Endometrial microvascular endothelial cells (primary cell): ENCODE results near the gene GSX1. TPM values are rescaled to one million over a fixed set of nuclear protein-coding genes. Genes with fewer than 3 reads are reported as not detected.
"Not testable (repeated sequence)": the region's sequence is repeated elsewhere in the genome, so short reads cannot be mapped to it uniquely, and the experiment has no call there.

ENCODE experiments used
- in situ Hi-C: cut with HindIII; loops from 2 replicates; pipeline ENCODE4 v1.10.0; 2017; ENCODE audit warnings: low sequenced_read_pairs, low pct_unique_long_range_greater_than_20kb; ENCODE audit errors: inconsistent ontology term
- total RNA-seq: library from RNA; depleted of rRNA; stranded (reverse); fragments of >200 nt; gene quantifications from one replicate; pipeline ENCODE4 v1.2.3, GENCODE V29; 2015; ENCODE audit errors: inconsistent ontology term

Gene GSX1
- not detected for total RNA-seq

- in situ Hi-C loops = no loop called here
These were observed at the start of gene GSX1 for GRCh38 chr13:27792393-27793218. Gene GSX1 (plus strand): TSS chr13:27792483. CDS start chr13:27792691, 208 bp downstream.

DNA sequence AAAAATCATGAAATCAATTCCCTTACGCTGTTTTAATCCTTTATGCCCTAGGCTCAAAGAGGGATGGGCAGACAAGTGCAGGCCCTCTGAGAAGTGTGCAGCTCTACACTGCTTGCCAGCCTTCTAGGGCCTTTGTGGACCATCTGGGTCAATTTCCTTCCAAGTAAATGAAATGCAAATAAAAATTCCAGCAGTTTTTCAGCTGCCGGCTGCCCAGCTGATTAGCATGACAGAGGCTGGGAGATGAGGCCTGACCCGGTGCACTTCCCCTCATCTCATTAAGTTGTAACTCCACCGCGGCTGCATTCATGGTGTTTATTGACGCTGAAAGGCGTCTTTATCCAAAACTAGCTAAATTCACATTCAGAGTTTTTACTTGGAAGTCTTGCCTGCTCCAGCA is 47.5 kb upstream of the GSX1 start:
- in situ Hi-C loops = no loop called here

- in situ Hi-C loops = no loop called here
These were observed 47.0 kb upstream of the GSX1 start for GRCh38 chr13:27745301-27745700.

DNA sequence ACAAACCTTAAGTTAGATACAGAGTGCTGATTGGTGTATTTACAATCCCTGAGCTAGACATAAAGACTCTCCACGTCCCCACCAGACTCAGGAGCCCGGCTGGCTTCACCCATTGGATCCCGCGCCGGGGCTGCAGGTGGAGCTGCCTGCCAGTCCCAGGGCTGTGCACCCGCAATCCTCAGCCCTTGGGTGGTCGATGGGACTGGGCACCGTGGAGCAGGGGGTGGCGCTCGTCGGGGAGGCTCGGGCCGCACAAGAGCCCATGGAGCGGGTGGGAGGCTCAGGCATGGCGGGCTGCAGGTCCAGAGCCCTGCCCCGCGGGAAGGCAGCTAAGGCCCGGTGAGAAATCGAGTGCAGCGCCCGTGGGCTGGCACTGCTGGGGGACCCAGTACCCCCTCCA is 44.1 kb upstream of the GSX1 start:
- in situ Hi-C loops = not testable (repeated sequence)

- in situ Hi-C loops = no loop called here
These were observed 40.2 kb upstream of the GSX1 start for GRCh38 chr13:27751953-27752532.

GRCh38 chr13:27765650-27766049 is 26.6 kb upstream of the GSX1 start:
- in situ Hi-C loops = no loop called here

- in situ Hi-C loops = no loop called here
These were observed 21.5 kb upstream of the GSX1 start for GRCh38 chr13:27770809-27771208.

DNA sequence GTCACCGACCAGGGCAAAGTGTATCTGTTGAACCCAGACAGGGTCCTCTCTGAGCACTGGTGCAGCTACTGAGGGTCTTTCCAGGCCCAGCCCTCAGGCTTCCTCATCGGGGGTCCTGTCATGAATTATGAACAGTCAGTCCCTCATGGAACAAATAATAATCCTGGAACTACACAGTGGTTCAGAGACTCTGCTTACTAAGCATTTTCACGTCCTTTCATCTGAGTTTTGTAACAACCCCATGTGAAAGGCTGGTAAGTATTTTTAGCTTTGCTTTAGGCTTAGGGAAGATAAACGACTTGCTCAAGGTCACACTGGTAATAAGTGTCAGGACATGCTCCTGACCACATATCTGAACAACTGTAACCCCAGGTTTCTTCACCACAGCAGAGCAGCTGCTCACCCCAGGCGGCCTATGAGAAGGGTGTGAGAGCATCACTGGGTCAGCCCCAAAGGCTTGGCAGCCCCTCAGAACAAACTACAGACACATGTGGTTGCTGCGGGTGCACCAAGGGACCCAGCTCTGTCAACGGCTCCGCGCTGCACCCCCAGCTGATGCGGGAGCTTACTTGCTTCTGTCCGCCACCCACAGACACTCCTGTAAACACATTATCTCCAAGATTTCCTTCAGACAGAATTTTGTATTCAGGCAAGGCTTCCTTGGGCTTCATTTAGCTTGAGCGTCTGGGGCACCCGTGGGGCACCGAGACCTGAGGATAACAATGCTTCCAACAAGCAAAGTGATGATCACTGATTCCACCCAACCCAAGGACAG is 19.4 kb upstream of the GSX1 start:
- in situ Hi-C loops = no loop called here

DNA sequence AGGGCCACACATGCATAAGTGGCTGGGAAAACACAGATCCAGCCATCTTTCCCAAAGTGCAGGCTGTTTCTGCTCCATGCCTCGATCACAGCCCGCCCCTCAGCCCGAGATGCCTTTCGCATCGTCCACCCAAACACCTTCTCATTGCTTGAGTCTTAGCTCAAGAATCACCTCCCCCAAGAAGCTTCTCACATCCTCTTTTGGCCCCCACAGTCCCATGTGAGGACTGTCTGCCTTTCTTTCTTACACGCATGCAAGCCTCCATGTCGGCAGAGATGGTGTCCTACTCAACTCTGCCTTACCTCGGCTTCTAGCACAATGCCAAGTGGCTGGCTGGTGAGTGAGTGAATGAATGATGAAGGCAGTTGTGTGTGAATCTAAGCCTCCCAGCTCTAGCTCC is 18.1 kb upstream of the GSX1 start:
- in situ Hi-C loops = no loop called here

DNA sequence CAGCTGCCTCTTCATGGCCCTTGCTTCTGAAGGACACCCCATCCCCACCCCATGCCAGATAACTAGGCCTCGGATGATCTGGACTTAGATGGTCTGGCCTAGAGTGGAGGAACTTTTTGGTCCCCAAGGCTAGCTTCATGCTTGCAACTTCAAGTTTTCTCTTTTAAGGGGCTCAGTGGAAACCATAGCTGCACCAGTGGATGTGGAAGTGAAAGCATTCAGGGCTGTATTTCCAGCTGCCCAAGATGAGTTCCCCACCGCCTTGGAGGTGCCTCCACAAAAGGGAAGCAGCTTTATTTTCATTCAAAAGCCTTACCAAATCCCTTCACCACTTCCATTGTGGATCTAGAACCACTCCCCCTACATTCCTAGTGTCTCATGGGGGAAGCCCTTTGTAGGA is 17.6 kb upstream of the GSX1 start:
- in situ Hi-C loops = no loop called here

DNA sequence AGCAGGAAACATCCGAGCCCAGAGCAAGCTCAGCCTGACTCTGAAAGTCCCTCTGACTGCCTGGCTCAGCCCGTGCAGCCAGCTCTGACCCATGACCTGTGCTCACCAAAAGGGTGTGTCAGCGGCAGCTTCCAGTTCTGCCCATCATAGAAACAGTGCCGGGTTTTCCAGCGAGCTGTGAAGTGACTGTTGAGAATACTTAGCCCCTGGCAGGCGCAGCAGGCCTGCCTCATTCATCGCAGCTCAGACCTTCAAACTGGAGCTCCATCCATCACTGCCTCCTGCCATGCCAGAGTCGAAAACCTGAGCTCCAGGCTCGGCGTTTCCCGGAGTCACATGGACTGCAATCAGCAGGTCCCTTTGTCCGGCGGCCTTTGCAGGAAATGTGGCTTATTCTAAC is 16.3 kb upstream of the GSX1 start:
- in situ Hi-C loops = no loop called here

- in situ Hi-C loops = no loop called here
These were observed 10.1 kb upstream of the GSX1 start for GRCh38 chr13:27782151-27782550.

DNA sequence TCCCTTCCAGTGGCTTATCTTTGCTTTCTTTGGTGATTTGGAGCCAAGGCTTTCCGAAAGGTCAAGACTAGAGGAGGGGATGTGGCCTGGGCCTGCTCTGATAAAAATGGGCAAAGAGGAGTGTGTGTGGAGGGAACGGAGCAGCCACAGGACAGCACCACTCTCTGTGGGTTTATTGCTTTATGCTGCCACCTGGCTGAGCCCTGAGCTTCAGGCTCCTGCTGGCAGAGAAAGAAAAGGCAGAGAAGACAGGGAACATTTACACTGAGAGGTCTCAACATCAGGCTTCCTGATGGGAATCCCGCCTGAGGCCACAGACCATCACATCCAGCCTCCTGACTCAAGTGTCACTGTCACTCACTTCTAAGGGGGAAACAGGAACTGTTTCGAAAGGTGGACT is 9.2 kb upstream of the GSX1 start:
- in situ Hi-C loops = no loop called here

DNA sequence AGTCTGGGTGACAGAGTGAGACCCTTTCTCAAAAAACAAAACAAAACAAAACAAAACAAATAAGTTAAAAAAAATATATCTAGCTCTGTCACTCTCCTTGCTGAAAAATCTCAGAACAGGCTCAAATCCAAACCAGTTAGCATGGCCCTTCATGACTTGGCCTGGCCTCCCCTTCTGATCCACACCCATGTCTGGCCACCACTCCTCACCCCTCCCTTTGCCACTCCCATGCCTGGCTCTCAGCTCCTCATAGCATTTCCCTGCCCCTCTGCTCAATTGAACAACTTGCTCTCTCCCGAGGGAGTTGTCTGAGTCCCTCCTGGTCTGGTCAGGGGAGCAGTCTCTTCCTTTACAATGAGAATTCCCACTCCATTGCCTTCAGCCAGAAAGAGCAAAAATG is 4.0 kb upstream of the GSX1 start:
- in situ Hi-C loops = no loop called here

DNA sequence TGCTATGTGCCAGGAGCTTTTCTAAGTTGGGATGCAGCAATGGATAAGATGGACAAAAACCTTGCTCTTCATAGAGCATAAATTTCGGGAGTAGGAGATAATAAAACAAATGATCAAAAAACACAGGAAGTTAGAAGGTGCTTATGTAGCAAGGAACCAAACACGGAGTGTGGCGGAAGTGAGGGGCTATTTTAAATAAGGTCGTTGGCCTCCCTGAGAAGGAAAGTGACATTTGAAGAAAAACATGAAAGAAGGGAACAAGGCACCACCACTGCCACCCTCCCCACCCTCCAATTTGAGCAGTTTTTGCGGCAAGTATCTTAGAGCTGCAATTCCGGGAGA is 3.2 kb upstream of the GSX1 start:
- in situ Hi-C loops = no loop called here

- in situ Hi-C loops = no loop called here
These were observed 2.6 kb upstream of the GSX1 start for GRCh38 chr13:27789495-27790303.

DNA sequence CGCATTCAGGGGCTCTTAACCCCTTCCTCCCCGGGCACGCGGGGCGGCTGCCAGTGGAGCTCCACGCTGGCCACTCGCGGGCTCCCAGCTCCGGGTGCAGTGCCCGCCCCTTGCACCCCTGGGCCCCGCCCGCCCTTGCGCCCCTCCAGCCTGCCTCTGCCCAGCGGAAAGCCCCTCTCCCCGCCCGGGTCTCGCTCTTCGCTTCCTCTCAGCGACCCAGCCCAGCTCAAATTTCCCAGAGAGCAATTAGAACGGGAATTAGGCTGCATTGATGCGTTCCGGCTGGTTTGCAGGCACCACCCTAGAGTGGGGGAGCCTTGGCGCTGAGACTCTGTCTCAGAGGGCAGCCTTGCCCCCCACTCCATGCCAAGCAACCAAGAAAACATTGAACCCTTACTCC is 1.8 kb upstream of the GSX1 start:
- in situ Hi-C loops = no loop called here

DNA sequence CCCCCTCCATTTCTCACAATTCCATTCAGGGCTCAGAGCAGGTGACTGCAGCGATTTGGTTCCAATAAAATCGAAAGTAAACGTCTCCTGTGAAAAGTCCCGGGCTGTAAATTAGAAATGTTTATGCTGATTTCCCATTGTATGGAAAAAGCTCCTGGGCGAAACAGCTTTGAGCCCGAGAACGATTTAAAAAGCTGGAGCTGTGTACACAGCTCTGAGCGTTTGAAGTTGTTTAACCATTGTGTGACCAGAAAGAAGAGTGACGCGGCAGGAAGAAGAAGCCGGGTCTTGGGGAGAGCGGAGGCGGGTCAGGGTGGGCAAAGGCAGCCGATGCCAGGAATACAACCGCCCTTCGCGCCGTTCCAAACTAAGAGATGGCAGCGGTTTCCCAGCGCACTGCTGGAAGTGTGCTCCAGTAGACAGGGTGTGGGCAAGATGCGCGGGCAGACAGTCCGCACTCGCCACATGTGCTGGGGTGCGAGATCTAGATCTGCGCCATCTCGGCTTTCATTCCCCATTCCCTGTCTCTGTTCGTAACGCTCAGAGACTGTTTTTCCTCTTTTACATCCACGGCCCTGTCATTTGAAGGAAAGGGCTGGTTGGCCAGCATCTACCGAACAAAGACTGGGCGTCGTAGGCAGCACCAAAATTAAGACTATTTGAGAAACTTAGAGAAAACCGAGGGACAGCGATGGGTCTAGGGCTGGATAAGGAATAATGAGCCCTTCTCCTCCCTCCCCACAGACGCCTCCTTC is 960 bp upstream of the GSX1 start:
- in situ Hi-C loops = no loop called here
